ENCODE measurements around the gene ZNF174. TPM values are rescaled to one million over a fixed set of nuclear protein-coding genes. Genes with fewer than 3 reads are reported as not detected.

Gene ZNF174
- polyA plus RNA-seq, 2 of the 4 experiments (the other 2 are of a cell fraction), result 9.5 to 15.8 TPM

- no peak within 1 kb of the TSS for H3K4me2 ChIP-seq
- H3K27ac ChIP-seq, result no peak within 1 kb of the TSS
- no peak for DNase-seq (ENCODE audit: low read depth in 1 of 2, low spot score in 1 of 2)
- H3K4me1 ChIP-seq, result no peaks in the 10 kb centered on the region
- no peak for FAIRE-seq
- no peak for TF ChIP-seq EHF (CRISPR knock-in tag; IDR thresholded peaks at IDR 0.05)
- TF ChIP-seq HMGXB4 (CRISPR knock-in tag; IDR thresholded peaks at IDR 0.05; ENCODE audit: borderline replicate concordance), result no peak
- no peak for TF ChIP-seq CTCF (IDR thresholded peaks at IDR 0.05)
- no peak for TF ChIP-seq SREBF2 (IDR thresholded peaks at IDR 0.05)
- no peak for TF ChIP-seq CBX2 (IDR thresholded peaks at IDR 0.05; ENCODE audit: borderline replicate concordance, low read depth)
- TF ChIP-seq ATOH8 (CRISPR knock-in tag; IDR thresholded peaks at IDR 0.05; ENCODE audit: low read depth), result no peak
- no peak for TF ChIP-seq USF2 (IDR thresholded peaks at IDR 0.05)
- no peak for TF ChIP-seq CEBPB (IDR thresholded peaks at IDR 0.05)
- TF ChIP-seq SMC3 (IDR thresholded peaks at IDR 0.05), result no peak
- no peak for TF ChIP-seq NR3C1 (IDR thresholded peaks at IDR 0.05)
- TF ChIP-seq EHMT2 (IDR thresholded peaks at IDR 0.05; ENCODE audit: low read depth), result no peak
- TF ChIP-seq RFX5 (IDR thresholded peaks at IDR 0.05), result no peak
- TF ChIP-seq PBX3 (IDR thresholded peaks at IDR 0.05), result no peak
- no peak for TF ChIP-seq HOXB13 (CRISPR knock-in tag; IDR thresholded peaks at IDR 0.05; ENCODE audit: low read depth)
- no peak for TF ChIP-seq HDAC2 (IDR thresholded peaks at IDR 0.05)
- TF ChIP-seq RCOR1 (IDR thresholded peaks at IDR 0.05; ENCODE audit: low read depth, low read length), result no peak
- TF ChIP-seq REST (IDR thresholded peaks at IDR 0.05), result no peak
- TF ChIP-seq TFCP2L1 (CRISPR knock-in tag; IDR thresholded peaks at IDR 0.05), result no peak
- TF ChIP-seq POLR2A (IDR thresholded peaks at IDR 0.05; ENCODE audit: low read length), result no peak
- WGBS (ENCODE audit: missing lambda C conversion rate), result 22% methylated on average over 3 of the region's 3 CpGs
- peaks cover 42% of the 10 kb centered on the region for H3K9me3 ChIP-seq
- ChIA-PET POLR2A (no interaction called here), CTCF (interaction anchor here (0.8 to 1.4 kb wide), 3 partner anchors 11 to 53 kb away, joined by 3 read pairs; no protein-coding TSS in a partner anchor)
- ATAC-seq, result no peak
- H3K4me3 ChIP-seq, result no peak within 1 kb of the TSS
Measured at GRCh38 chr16:3355589-3355988, 45.4 kb upstream of the ZNF174 start, which contains the start of gene OR2C1. OR2C1 (plus strand) TSS chr16:3355889; CDS start chr16:3355941, 52 bp downstream.
